Caco-2 (cell line): ENCODE measurements around the gene SHTN1. TPM values are rescaled to one million over a fixed set of nuclear protein-coding genes. Genes with fewer than 3 reads are reported as not detected.

Experiments used
- BruUV-seq: library from RNA; stranded (reverse); fragments of 400-500 nt; replicated peaks from 2 replicates; lab custom pipeline; 2021; lab: Mats Ljungman, UMichigan
- CTCF ChIA-PET: fragments of 300-600 bp; sonication (Branson Sonifier 250); formaldehyde crosslinking; loops from one replicate; lab custom pipeline; 2022; ENCODE audit warnings: antibody characterized with exemption; lab: Charles Lee
- POLR2A ChIA-PET: fragments of 300-600 bp; sonication (Branson Sonifier 250); formaldehyde crosslinking; loops from one replicate; lab custom pipeline; 2022; ENCODE audit warnings: antibody characterized with exemption; lab: Charles Lee
- DNase-seq, 2 experiments: peaks; one replicate each; pipeline versions ENCODE4 v3.0.0 to v3.0.0-alpha.2; 2020 to 2022
- H3K27me3 ChIP-seq: replicated peaks from 2 replicates; pipeline ENCODE4 v1.6.0; 2011; ENCODE audit warnings: low read length; ENCODE audit not compliant: control insufficient read depth, insufficient read depth
- H3K36me3 ChIP-seq: 2 replicates; pipeline ENCODE4 v1.5.1; 2011; ENCODE audit warnings: low read length; ENCODE audit not compliant: control insufficient read depth, insufficient read depth
- H3K4me1 ChIP-seq: fragments of 250-450 bp; sonication (Bioruptor Pico); 2 replicates; pipeline ENCODE4 v1.5.1; 2020; ENCODE audit warnings: mild to moderate bottlenecking
- H3K4me3 ChIP-seq: 2 replicates; pipeline ENCODE4 v1.5.1; 2011; ENCODE audit warnings: low read depth, mild to moderate bottlenecking, control low read depth, low read length
- H3K9me3 ChIP-seq: fragments of 250-450 bp; sonication (Bioruptor Pico); 2 replicates; pipeline ENCODE4 v1.5.1; 2020; ENCODE audit warnings: mild to moderate bottlenecking, moderate library complexity
- H3K27ac Mint-ChIP-seq: one replicate; pipeline ENCODE4 v1.8.0; 2022; ENCODE audit warnings: mixed read lengths; ENCODE audit not compliant: unreplicated experiment
- H3K27me3 Mint-ChIP-seq: one replicate; pipeline ENCODE4 v1.8.0; 2022; ENCODE audit warnings: mixed read lengths; ENCODE audit not compliant: insufficient read depth, unreplicated experiment
- H3K36me3 Mint-ChIP-seq: one replicate; pipeline ENCODE4 v1.8.0; 2022; ENCODE audit warnings: mild to moderate bottlenecking, mixed read lengths; ENCODE audit not compliant: insufficient read depth, unreplicated experiment
- H3K4me1 Mint-ChIP-seq: one replicate; pipeline ENCODE4 v1.8.0; 2022; ENCODE audit warnings: low read depth, mixed read lengths; ENCODE audit not compliant: unreplicated experiment
- H3K4me3 Mint-ChIP-seq: one replicate; pipeline ENCODE4 v1.8.0; 2022; ENCODE audit warnings: mild to moderate bottlenecking, moderate library complexity, mixed read lengths; ENCODE audit not compliant: unreplicated experiment
- H3K9me3 Mint-ChIP-seq: one replicate; pipeline ENCODE4 v1.8.0; 2022; ENCODE audit warnings: mixed read lengths; ENCODE audit not compliant: unreplicated experiment
- intact Hi-C: fragments of 100-400 bp; cut with micrococcal nuclease; formaldehyde crosslinking; loops from one replicate; pipeline ENCODE4 v1.10.0; 2022; ENCODE audit not compliant: unreplicated experiment
- total RNA-seq: library from RNA; stranded (reverse); gene quantifications from 2 replicates; pipeline ENCODE4 v1.2.3, GENCODE V29; 2022
- TF ChIP-seq, protein P1 (sequence below), 2 experiments: fragments of 200-600 bp in 1 of 2; IDR thresholded peaks; 1 replicate in 1 of 2; 2 replicates in 1 of 2; pipeline versions ENCODE4 v1.5.1 to v1.8.0; 2011 to 2022; ENCODE audit warnings: antibody characterized with exemption in 1 of 2, control low read depth in 1 of 2, inconsistent platforms in 1 of 2, low read depth in 1 of 2, low read length in 1 of 2, mild to moderate bottlenecking in 1 of 2, moderate library complexity in 1 of 2; ENCODE audit not compliant: insufficient read depth in 1 of 2, severe bottlenecking in 1 of 2, unreplicated experiment in 1 of 2

Gene SHTN1
- total RNA-seq, 1 experiment from 2014 or later = 80.8 TPM

GRCh38 chr10:116909307-116909706 is 95.7 kb downstream of the SHTN1 start:
- BruUV-seq = no TSS peak
- intact Hi-C loops = no loop called here
- TF ChIP-seq, protein P1, sequence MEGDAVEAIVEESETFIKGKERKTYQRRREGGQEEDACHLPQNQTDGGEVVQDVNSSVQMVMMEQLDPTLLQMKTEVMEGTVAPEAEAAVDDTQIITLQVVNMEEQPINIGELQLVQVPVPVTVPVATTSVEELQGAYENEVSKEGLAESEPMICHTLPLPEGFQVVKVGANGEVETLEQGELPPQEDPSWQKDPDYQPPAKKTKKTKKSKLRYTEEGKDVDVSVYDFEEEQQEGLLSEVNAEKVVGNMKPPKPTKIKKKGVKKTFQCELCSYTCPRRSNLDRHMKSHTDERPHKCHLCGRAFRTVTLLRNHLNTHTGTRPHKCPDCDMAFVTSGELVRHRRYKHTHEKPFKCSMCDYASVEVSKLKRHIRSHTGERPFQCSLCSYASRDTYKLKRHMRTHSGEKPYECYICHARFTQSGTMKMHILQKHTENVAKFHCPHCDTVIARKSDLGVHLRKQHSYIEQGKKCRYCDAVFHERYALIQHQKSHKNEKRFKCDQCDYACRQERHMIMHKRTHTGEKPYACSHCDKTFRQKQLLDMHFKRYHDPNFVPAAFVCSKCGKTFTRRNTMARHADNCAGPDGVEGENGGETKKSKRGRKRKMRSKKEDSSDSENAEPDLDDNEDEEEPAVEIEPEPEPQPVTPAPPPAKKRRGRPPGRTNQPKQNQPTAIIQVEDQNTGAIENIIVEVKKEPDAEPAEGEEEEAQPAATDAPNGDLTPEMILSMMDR (IDR thresholded peaks at IDR 0.05; ENCODE audit: insufficient read depth in 1 of 2, low read depth in 1 of 2, low read length in 1 of 2, severe bottlenecking in 1 of 2, unreplicated experiment in 1 of 2) = no peak
- no peaks in the 10 kb centered on the region for H3K9me3 Mint-ChIP-seq
- POLR2A ChIA-PET = no interaction called here
- Histone ChIP-seq H3K4me3 (no peak overlapping the region), H3K9me3 (no peaks in the 10 kb centered on the region), H3K4me1 (no peaks in the 10 kb centered on the region), H3K27me3 (no peaks in the 10 kb centered on the region), H3K36me3 (peaks cover 2% of the 10 kb centered on the region; the same call in 1 of the 2 replicates)
- no peak overlapping the region for H3K4me3 Mint-ChIP-seq
- no peak for DNase-seq
- H3K36me3 Mint-ChIP-seq = peaks cover 32% of the 10 kb centered on the region
- H3K27me3 Mint-ChIP-seq = no peaks in the 10 kb centered on the region
- H3K4me1 Mint-ChIP-seq = no peaks in the 10 kb centered on the region
- H3K27ac Mint-ChIP-seq = no peak overlapping the region
- CTCF ChIA-PET = no interaction called here

GRCh38 chr10:116907245-116907987 is 97.6 kb downstream of the SHTN1 start:
- Mint-ChIP-seq H3K27ac (no peak overlapping the region), H3K36me3 (peaks cover 37% of the 10 kb centered on the region), H3K27me3 (no peaks in the 10 kb centered on the region), H3K4me1 (no peaks in the 10 kb centered on the region), H3K4me3 (no peak overlapping the region), H3K9me3 (no peaks in the 10 kb centered on the region)
- H3K27me3 ChIP-seq = no peaks in the 10 kb centered on the region
- ChIA-PET CTCF (interaction anchor here (0.7 kb wide), 1 partner anchor 280 kb away, joined by 3 read pairs; no protein-coding TSS in a partner anchor), POLR2A (no interaction called here)
- peaks cover 2% of the 10 kb centered on the region; the same call in 1 of the 2 replicates for H3K36me3 ChIP-seq
- no peaks in the 10 kb centered on the region for H3K9me3 ChIP-seq
- TF ChIP-seq, protein P1 (IDR thresholded peaks at IDR 0.05; ENCODE audit: insufficient read depth in 1 of 2, low read depth in 1 of 2, low read length in 1 of 2, severe bottlenecking in 1 of 2, unreplicated experiment in 1 of 2) = no peak
- no peaks in the 10 kb centered on the region for H3K4me1 ChIP-seq
- no peak for DNase-seq
- no peak overlapping the region for H3K4me3 ChIP-seq
- intact Hi-C loops = no loop called here
- BruUV-seq = no TSS peak

GRCh38 chr10:116905845-116906210 is 99.2 kb downstream of the SHTN1 start:
- H3K36me3 ChIP-seq = no peaks in the 10 kb centered on the region
- ChIA-PET POLR2A (no interaction called here), CTCF (no interaction called here)
- no peak overlapping the region for H3K4me3 Mint-ChIP-seq
- H3K4me3 ChIP-seq = no peak overlapping the region
- no peaks in the 10 kb centered on the region for H3K4me1 Mint-ChIP-seq
- no peaks in the 10 kb centered on the region for H3K27me3 Mint-ChIP-seq
- no peaks in the 10 kb centered on the region for H3K27me3 ChIP-seq
- peaks cover 38% of the 10 kb centered on the region for H3K36me3 Mint-ChIP-seq
- TF ChIP-seq, protein P1 (IDR thresholded peaks at IDR 0.05; ENCODE audit: insufficient read depth in 1 of 2, low read depth in 1 of 2, low read length in 1 of 2, severe bottlenecking in 1 of 2, unreplicated experiment in 1 of 2) = no peak
- H3K27ac Mint-ChIP-seq = no peak overlapping the region
- H3K9me3 ChIP-seq = no peaks in the 10 kb centered on the region
- BruUV-seq = no TSS peak
- DNase-seq = no peak
- H3K9me3 Mint-ChIP-seq = no peaks in the 10 kb centered on the region
- intact Hi-C loops = no loop called here
- H3K4me1 ChIP-seq = no peaks in the 10 kb centered on the region
